CD4-positive, alpha-beta T cell treated with Interleukin-1 beta for 1 hour (primary cell): Measurements from ENCODE around the gene ASB18.
"Not testable (repeated sequence)": the region's sequence is repeated elsewhere in the genome, so short reads cannot be mapped to it uniquely, and the experiment has no call there.

Experiments used
- DNase-seq, 2 donors: peaks; one replicate each; pipeline ENCODE4 v3.0.0-alpha.2; 2020 to 2022

ASB18 gene, protein sequence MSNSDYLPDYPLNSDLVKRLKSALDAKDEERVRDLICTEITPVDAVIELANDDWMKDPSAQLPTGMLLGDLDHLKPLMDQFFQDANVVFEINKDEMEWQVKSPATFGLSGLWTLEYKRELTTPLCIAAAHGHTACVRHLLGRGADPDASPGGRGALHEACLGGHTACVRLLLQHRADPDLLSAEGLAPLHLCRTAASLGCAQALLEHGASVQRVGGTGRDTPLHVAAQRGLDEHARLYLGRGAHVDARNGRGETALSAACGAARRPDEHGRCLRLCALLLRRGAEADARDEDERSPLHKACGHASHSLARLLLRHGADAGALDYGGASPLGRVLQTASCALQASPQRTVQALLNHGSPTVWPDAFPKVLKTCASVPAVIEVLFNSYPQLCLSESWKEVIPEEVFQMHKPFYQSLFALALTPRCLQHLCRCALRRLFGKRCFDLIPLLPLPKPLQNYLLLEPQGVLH

DNA sequence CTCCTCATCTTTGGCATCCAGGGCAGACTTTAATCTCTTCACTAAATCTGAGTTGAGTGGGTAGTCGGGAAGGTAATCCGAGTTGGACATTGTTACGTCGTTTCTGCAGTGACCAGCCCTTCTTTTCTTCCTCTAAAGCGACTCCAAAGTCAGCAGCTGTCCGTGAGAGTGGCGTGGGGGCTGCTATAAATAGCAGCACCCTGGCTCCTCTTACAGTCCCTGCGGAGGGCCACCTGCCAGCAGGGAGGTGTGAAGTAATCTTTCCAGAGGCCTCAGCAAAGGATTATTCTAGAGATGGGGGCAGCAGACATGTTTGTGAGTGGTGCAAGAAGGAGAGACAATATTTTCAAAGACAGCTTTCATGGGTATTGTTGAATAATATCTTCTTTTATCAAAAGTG, at the start of gene ASB18:
ASB18 (minus strand) TSS at position 151 of the 400 bp plus-strand sequence; CDS start at position 90, 61 bp downstream.
- DNase-seq, result no peak

DNA sequence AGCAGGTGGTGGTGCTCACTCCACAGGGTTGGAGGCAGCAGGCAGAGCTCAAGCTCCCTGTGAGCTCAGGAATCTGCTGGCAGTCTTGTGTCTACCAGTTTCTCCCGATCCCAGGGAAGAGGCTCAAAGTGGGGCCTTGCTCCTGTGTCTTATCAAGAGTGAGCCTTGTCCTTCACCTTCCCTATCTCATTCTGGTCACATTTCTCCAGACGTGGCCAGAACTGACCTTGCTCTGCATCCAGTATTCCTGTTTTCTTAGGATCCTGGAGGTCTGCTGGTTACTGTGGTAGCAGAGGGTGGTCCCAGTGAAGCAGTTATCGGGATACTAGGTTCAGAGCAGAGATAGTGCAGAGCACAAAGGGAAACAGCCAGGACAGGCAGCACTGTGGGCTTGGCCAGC, 47.1 kb upstream of the ASB18 start:
- DNase-seq, result no peak

DNA sequence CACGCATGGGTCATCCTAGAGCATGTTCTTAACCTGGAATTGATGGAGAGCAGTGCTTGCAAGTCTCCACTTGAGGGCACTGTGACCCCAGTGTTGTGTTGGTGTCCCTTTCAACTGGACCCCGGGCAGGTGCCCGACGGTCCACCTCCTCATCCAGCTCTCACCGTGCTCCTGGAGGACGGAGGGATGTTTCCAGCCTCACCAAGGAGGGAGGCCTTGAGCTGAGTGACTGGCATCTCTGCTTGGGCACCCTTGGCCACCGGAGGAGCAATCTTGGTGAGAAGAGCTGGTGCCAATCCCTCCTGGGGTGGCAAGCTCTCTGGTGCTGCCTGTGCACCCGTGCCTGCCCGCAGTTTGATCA, 45.4 kb upstream of the ASB18 start:
- DNase-seq, result no peak

DNA sequence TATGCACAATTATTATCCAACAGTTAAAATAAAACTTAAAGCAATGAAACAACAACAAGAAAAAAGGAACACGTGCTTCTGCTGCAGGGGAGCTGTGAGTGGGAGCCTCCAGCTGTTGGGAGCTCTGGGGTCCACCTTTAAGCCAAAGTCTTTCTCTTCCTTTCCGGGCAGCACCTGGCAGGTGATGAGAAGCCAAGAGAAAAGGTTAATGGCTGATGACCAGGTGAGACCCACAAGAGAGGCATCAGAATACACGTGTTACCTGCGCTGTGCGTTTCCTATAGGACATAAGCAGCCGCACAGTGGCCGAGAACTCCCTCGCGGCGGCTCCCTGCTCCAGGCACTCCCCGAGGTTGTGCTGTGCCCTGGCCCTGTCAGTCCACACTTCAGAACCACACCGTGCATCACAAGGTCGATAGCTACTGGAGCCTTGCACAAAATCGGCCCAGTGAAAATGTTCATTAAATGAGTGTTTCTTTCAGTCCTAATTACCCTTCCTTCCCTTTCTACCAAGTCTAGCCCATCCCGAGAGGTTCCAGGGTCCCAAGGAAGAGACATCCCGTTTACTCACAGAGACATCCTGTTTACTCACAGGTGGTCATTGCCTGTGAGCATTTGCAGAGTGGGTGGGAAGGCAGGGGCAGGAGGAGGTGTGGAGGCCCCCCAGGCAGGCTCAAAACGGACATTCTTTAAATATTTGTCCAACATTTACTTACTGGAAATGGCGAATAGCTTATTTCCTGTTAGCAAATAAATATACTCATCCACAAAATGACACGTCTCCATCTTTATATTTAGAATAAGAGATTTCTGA, 44.9 kb upstream of the ASB18 start:
- no peak for DNase-seq

DNA sequence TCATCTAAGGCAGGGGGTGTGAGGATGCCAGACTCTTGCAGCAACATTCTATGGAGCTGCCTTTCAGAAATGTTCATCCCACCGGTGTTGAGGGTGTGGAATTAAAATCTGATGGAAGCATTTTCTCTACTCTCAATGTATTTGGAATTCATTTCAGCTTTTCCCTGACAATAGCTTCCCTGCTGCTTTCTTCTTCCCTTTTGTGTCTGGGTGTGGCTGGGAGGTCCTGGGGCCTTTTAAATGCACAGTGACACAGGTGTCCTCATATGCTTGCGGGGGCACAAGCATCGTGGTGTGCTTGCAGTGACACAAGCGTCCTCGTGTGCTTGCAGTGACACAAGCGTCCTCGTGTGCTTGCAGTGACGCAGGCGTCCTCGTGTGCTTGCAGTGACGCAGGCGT, 43.4 kb upstream of the ASB18 start:
- DNase-seq, result no peak

DNA sequence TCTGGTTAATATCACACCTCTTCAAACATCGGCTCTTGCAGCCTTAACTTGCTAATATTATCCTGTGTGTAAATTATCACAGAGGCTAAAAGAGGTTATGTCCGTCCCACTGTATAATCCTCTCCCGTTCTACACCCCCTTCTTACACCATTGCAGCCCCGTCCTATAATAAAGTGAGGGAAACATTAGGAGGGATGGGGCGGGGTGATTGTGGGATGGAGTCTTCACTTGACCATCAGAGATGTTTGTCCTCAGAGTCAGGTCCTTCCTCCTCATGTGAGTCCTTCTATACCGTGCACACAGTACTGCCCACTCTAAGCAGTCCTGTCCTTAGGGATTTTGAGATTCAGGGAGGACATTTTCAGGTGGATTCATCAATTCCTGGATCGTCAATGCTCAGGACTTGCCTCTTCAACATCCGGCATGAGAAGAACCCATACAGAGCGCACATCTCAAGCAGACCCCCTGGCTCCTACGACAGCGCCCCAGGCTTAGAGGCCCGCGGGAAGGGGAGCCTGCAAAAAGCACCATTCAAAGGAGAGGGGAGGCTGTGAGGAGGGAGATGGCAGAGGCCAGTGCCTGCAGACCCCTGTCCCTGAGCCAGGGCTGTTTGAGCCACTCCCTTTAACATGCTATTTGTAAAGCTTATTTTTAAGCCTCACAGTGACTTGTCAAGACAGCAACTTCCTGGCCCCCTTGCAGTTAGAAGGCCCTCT, 42.8 kb upstream of the ASB18 start:
- DNase-seq, result no peak

DNA sequence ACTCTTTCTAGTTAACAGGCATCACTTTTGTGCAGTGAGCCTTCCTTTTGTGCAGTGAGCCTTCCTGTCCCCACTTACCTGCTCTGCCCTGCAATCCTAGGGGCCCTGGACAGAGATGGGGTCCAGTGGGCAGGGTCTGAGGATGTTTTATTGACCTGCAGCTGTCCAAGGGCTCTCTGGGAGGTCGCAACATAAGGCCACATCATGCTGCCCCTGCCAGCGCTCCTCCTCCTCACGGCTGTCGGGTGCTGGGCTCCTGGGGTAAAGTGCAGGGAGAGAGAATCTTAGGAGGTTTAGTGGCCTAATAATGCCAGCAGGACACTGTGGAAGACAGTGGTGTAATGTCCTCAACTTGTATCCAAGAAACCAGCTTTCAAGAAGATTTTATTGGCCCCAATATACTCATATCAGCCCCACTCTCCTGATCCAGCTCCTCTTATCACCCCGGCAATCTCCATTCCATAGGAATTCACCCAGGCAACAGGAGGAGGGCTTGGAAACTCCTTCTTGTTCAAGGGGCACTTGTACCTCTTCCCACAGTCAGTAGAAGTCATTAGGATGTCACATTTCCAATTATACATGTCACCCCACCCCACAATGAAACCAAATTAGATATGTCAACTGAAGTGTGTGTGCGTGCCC, 41.9 kb upstream of the ASB18 start:
- no peak for DNase-seq

DNA sequence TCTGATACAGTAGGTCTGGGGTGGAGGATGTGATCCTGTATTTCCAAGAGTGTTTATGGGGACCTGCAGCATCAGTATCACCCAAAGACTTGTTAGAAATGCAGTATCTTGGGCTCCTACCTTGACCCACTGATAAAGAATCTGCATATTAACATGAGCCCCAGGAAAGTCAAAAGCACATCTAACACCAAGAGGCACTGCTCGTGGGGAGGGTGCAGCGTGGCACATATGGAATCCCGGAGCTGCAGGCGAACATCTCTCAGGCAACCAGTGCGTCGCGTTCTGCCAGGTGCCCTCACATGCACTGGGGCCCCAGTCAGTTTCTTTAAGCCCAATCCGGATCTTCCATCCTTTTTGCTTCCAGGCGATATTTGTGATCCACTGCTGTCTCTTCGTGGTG, 41.3 kb upstream of the ASB18 start:
- DNase-seq, result no peak

DNA sequence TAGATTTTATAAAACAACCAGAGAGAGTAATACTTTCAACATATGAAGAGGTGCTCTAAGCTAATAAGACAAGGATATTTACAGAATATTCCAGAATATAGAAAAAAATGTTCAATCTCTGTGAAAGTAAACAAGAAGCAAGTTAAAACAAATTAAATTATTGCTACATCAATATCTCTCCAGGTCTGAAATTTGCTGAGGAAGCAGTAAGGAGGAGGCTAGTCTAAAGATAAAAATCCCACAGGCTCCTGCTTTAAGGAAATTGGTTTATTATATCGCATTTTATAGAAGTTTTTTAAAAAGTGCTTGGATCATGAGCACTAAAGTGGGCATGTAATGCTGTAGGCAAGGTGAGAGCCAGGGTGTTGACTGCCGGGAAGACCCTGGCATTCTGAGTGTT, 39.7 kb upstream of the ASB18 start:
- DNase-seq, result no peak

DNA sequence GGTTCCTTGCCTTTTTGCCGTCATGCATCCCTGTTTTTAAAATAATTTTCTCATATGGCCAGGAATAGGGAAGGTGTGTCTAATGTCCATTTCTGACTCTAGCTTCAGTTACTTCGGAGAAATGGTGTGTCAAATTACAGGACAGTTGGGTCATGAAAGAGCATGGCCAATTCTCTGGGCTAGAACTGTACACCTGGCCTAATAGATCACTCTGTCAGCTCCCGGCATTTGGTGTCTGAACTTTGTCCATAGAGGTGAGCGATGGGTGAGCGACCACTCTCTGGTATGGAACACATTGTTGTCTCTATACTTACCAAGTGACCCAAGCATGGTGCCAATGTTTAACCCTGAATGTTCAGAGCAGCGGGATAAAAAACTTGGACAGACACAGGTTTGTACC, 38.3 kb upstream of the ASB18 start:
- no peak for DNase-seq

DNA sequence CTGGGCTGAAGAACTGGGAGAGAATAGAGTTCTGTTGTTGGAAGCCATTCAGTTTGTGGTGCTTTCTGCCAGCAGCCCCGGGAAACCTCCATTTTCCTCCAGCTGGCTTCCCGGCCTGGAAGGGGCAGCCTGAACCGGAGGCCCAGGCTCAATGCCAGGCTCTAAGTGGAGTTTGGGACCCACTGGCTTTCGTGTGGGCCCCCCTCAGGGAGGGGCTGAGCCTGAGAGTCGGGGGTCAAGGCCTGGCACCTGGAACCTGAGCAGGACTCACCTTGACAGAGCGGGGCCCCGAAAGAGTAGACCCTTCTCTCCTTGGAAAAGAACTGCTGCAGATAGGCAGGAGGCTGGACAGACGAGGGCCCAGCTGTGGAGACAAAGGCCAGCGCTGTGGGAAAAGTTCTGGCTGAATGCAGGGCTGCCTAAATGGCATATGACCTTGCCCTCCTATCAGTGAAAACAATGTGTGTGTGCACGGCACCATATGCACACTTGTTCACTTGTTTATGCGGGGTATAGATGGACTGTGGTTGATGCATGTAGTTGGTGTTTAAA, 34.8 kb upstream of the ASB18 start:
- no peak for DNase-seq

DNA sequence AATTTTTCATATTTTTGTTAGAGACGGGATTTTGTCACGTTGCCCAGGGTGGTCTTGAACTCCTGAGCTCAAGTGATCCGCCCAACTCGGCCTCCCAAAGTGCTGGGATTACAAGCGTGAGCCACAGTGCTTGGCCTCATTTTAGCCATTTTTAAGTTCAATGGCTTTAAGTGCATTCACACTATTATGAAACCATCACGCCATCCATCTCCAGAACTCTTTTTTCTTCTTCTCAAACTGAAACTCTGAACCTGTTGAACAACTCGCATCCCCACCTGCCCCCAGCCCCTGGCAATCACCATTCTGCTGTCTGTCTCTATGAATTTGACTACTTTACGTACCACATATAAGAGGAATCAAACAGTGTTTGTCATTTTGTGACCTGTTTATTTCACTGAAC, 31.3 kb upstream of the ASB18 start:
- DNase-seq, result no peak

DNA sequence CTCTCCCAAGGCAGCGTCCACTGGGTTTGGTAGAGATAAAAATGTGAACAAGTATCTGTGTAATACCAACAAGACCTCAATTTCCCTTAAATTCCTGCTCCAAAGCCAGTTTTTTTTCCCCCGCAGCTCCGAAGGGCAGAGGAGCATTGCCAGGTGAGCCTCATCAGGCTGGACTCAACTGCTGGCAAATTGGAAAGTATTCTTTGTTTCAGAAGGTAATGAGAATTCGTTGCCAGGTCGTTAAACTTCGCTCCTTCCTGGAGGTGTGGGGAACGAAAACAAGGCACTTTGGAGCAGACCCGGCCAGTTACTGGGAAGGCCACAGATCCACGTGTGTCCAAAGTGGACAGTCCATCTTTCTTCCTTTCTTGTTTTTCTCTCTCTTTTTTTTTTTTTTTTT, 30.4 kb upstream of the ASB18 start:
- no peak for DNase-seq

DNA sequence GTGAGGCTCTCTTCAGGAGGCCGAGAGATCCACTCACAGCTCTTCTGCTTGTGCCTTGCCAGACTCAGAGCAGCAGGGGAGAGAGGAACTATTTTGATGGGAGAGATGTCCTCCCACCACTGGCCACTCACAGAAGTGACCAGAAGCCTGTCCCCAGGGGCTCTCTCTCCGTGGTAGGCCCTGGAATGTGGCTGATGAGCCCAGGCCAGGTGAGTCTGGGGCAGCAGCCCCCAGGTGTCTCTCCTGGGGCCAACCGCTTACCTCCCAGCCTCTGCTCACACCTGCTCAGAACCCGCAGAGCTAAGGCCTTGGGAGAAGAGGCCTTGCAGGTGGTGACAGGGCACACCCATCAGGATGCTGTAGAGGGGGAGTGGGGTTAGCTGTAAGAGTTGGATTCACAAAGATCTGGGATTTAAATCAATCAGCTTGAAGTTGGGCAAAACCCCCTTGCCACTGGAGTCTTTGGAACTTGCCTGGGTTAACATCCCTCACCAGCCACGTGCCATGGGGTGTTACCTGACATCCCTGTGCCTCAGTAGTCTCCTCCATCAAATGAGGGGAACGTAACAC, 29.1 kb upstream of the ASB18 start:
- DNase-seq, result no peak

DNA sequence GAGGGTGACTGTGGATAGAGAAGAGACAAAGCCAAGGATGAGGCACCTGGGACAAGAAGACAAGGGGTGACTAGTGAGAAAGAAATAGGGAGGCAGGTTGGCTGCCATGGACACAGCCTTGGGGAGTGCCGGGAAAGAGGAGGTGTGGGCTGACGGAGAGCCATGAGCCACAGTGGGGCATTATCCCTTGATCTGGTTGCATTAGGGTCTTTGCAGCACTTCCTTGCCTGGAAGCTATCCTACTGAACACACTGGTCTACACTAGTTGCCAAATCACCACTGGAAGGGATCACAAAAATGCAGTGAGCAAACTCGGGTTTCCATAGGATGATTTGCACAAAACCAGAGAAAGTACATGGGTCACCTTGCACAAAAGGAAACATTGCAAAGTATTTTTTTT, 27.7 kb upstream of the ASB18 start:
- DNase-seq, result no peak

DNA sequence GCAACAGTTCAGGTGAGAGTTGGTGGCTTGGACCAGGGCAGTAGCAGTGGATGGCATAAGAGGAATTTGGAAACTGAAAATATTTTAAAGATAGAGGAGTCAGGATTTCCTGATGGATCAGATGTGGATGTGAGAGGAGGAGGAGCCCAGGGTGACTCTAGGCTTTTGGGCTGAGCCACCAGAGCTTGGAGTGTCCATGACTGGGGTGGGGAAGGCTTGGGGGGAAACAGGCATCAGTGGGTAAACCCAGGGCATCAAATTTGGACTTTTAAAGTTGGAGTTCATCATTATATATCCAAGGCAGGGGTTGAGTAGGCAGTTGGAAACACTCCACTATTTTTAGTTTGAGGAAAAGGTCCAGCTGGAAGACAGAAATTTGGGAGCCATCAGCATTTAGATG, 27.3 kb upstream of the ASB18 start:
- DNase-seq, result no peak

DNA sequence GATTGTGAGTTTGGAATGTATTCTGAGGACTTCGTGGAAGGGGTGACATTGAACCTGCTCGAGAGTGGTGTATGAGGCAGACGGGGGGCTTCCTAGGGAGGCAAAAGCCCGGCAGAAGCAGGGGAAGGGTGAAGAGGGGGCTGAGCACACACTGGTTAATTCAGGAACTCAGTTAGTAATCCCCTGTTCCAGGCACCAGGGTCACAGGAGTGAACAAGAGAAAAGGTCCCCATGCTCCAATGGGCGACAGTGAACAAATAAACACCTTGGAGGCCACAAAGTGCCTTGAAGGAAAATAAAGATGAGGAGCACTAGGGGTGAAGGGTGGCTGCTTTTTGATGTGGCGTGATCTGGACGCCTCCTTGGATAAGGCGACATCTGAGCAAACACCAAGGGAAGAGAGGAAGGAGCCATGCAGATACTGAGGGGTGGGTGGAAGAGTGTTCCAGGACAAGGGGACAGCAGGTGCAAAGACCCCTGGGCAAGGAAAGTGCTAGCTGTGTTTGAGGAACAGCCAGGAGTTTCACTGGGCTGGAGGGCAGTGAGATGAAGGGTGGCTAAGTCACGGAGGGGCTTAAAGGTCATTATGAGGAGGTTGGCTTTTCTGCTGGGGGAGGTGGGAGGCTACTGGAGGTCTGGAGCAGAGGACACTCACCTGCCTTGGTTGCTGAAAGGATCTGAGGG, 26.7 kb upstream of the ASB18 start:
- no peak for DNase-seq

DNA sequence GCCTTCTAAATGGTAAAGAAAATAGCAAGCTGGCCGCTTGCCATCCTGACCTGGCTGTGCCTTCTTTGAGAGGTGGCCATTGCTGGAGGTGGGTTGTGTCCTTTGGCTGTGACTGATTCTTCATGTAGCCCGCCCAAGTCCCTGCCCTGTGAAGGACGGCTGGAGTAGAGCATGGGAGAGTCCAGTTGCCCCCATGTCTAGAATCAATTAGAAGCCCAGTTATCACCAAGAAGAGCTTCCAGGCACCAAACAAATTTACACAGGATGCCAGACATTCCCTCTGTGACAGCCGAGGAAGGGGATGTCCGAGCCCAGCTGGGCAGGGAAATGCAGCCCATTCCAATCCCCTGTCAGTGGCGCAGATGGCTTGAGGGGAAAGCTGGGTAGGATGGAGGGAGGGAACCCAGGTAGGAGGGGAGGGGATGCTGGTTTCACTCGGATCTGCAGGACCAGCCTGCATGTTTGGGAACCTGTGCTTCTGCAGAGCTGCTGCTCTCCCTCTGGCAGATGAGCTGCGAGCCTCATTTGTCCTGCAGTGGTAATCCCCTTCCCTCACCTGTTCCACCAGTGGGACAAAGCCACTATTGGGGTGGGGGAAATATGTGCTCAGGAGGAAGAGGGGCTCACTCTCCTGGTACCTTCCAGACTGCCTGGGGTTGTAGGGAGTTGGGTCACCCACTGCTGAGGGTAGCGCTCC, 25.7 kb upstream of the ASB18 start:
- DNase-seq, result no peak

DNA sequence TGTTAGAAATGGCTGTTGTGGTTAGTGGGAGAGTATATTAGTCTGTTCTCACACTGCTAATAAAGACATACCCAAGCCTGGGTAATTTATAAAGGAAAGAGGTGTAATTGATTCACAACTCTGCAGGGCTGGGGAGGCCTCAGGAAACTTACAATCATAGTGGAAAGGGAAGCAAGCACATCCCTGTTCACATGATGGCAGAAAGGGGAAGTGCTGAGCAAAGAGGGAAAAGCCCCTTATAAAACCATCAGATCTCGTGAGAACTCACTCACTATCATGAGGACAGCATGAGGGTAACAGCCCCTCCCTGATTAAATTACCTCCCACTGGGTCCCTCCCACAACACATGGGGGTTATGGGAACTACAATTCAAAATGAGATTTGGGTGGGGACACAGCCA, 24.2 kb upstream of the ASB18 start:
- not testable (repeated sequence) for DNase-seq

DNA sequence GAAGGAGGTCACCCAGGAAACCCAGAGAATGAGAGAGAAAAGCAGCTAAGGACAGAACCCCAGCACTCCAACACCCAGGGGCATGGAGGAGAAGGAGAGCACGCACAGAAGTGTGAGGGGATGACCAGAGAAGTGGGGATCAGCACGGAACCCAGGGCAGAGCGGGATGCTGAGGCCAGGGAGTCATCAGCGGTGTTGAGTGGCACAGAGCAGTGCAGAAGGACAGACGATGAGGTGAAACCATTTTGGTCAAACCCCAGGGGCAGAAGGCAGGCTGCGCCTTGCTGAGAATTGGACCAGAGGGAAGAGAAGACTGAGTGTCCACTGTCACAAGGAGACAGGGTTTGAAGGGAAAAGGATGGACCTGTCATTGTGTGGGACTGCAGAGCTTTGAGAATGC, 23.4 kb upstream of the ASB18 start:
- no peak for DNase-seq

DNA sequence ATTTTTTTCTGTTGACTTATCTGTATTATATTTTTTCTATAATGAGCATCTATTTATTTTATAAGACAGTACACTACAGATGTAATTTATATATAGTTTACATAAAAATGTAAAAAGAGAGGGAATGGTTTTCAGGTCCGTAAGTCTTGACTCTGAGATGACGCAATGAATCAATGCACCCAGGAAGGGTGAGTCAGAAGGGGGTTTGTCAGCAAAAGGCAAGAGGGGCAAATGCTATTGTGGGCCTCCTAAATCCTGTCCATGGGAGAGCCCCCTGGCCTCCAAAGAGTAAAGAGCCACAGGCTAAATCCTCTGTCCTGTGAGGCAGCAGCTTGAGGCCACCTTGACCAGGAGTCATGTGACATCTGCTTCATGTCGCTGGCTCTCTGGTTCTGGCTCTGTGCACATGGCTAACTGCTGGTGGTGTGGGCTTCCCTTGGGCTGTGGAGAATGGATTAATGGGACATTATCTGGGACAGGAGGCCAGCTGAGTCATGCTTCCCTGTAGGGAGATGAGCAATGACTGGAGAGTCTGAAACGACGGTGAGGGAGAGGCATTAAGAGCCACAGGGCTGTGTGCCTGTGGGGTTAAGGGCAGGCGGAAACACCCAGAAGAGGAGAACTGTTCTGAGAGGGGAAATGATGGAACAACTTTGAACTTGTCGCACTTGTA, 22.8 kb upstream of the ASB18 start:
- no peak for DNase-seq
